Measurements from ENCODE around the gene RC3H2. TPM values are rescaled to one million over a fixed set of nuclear protein-coding genes. Genes with fewer than 3 reads are reported as not detected.

RC3H2 gene
- total and polyA plus RNA-seq, 2 of the 13 experiments (the other 11 are each of a cell fraction or from before 2014, with no cell fraction given), result 21.0 to 36.4 TPM

- TF ChIP-seq ZBTB40 (IDR thresholded peaks at IDR 0.05) (peak; percentile 72), ZBTB40 (CRISPR knock-in tag; IDR thresholded peaks at IDR 0.05) (peak; percentile 73), EED (CRISPR knock-in tag; IDR thresholded peaks at IDR 0.05) (0 out of 2 replicates have a peak, but pooled peaks have one; percentile 42), ZNF609 (CRISPR knock-in tag; IDR thresholded peaks at IDR 0.05; ENCODE audit: borderline replicate concordance) (0 out of 2 replicates have a peak, but pooled peaks have one; percentile 30), SMARCE1 (IDR thresholded peaks at IDR 0.05; ENCODE audit: borderline replicate concordance) (no peak), RBFOX2 (IDR thresholded peaks at IDR 0.05; ENCODE audit: low read depth, low read length) (peak; percentile 90), ATF1 (CRISPR knock-in tag; IDR thresholded peaks at IDR 0.05) (peak; percentile 44; the same call in 1 of the 2 replicates), UBTF (CRISPR knock-in tag; IDR thresholded peaks at IDR 0.05) (peak; percentile 78), RELA (CRISPR knock-in tag; IDR thresholded peaks at IDR 0.05) (peak; percentile 87; the same call in 1 of the 2 replicates), MYC (CRISPR knock-in tag; IDR thresholded peaks at IDR 0.05; ENCODE audit: borderline replicate concordance) (peak; percentile 60; the same call in 1 of the 2 replicates), TEAD2 (CRISPR knock-in tag; IDR thresholded peaks at IDR 0.05) (peak; percentile 81; the same call in 1 of the 2 replicates), ZSCAN29 (CRISPR knock-in tag; conservative IDR thresholded peaks at IDR 0.05) (no peak)
These were observed 26.3 kb upstream of the RC3H2 start, which contains the start of gene ZBTB26 (continued) for GRCh38 chr9:122931226-122932121.
